Vagina (tissue), 2 donors: ENCODE measurements around the gene NR3C2. TPM values are rescaled to one million over a fixed set of nuclear protein-coding genes. Genes with fewer than 3 reads are reported as not detected.

Experiments used
- DNase-seq, 2 donors: peaks; one replicate each; pipeline ENCODE4 v3.0.0-alpha.2; 2017; ENCODE audit errors: extremely low spot score in 2 of 2
- H3K27ac ChIP-seq: fragments of 200-600 bp; sonication (generic); one replicate; pipeline ENCODE4 v1.5.1; 2019
- H3K27me3 ChIP-seq: fragments of 200-600 bp; sonication (generic); one replicate; pipeline ENCODE4 v1.5.1; 2019
- H3K36me3 ChIP-seq, 2 donors: fragments of 200-600 bp; sonication (generic); one replicate each; pipeline ENCODE4 v1.5.1; 2017 to 2019
- H3K4me1 ChIP-seq: fragments of 200-600 bp; sonication (generic); one replicate; pipeline ENCODE4 v1.5.1; 2019
- H3K4me3 ChIP-seq, 2 donors: fragments of 200-600 bp; sonication (generic); 1 replicate in 1 of 2; 2 replicates in 1 of 2; pipeline ENCODE4 v1.5.1; 2016 to 2019
- H3K9me3 ChIP-seq: fragments of 200-600 bp; sonication (generic); one replicate; pipeline ENCODE4 v1.5.1; 2019
- POLR2A ChIP-seq, 2 donors: fragments of 450-650 bp; IDR thresholded peaks; one replicate each; pipeline ENCODE4 v1.6.1; 2017; ENCODE audit warnings: antibody characterized with exemption in 2 of 2, mild to moderate bottlenecking in 2 of 2, moderate library complexity in 2 of 2
- POLR2AphosphoS5 ChIP-seq, 2 donors: sonication (generic); formaldehyde crosslinking; IDR thresholded peaks; one replicate each; pipeline ENCODE4 v1.9.0; 2017; ENCODE audit warnings: antibody characterized with exemption in 2 of 2, mild to moderate bottlenecking in 2 of 2, low read depth in 1 of 2; ENCODE audit not compliant: insufficient read depth in 1 of 2
- intact Hi-C: fragments of 100-400 bp; cut with DNase I; formaldehyde crosslinking; loops from one replicate; pipeline ENCODE4 v1.15.1; 2023
- total RNA-seq: library from RNA; depleted of rRNA; stranded (reverse); fragments of >200 nt; gene quantifications from one replicate; pipeline ENCODE4 v1.2.3, GENCODE V29; 2016
- TF ChIP-seq, protein P1 (sequence below), 3 experiments: fragments of 450-650 bp in 2 of 3; fragments of 200-600 bp in 1 of 3; sonication (generic) in 1 of 3; IDR thresholded peaks; one replicate each; pipeline ENCODE4 v1.5.1; 2017 to 2019; ENCODE audit warnings: antibody characterized with exemption in 3 of 3, mild to moderate bottlenecking in 2 of 3, moderate library complexity in 2 of 3

NR3C2 gene
- total RNA-seq, 1 donor from 2014 or later, result 9.6 TPM

DNA sequence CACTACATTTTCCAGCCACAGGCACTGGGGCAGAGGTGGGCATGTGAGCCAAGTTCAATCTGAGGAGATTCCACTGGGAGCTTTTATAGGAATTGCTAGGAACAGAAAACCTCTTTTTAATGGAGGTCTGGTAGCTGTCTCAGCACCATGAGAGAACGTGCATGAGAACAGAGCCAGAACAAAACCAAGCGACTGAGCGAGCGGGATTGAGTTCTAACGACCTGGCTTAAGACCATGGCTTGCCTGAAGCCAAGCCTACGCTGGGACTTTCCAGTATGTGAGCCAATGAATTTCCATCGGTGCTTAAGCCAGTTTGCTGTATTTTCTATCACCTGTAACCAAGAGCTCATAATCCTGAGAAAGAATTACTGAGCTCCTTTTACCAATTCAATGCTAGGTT is 183.7 kb downstream of the NR3C2 start:
- Histone ChIP-seq H3K4me1 (peaks cover 16% of the 10 kb centered on the region), H3K9me3 (no peaks in the 10 kb centered on the region), H3K27me3 (no peaks in the 10 kb centered on the region), H3K27ac (no peak overlapping the region), H3K36me3 (no peaks in the 10 kb centered on the region), H3K4me3 (no peak overlapping the region)
- DNase-seq, result no peak
- no peak for TF ChIP-seq POLR2A (IDR thresholded peaks at IDR 0.05)
- TF ChIP-seq, protein P1, sequence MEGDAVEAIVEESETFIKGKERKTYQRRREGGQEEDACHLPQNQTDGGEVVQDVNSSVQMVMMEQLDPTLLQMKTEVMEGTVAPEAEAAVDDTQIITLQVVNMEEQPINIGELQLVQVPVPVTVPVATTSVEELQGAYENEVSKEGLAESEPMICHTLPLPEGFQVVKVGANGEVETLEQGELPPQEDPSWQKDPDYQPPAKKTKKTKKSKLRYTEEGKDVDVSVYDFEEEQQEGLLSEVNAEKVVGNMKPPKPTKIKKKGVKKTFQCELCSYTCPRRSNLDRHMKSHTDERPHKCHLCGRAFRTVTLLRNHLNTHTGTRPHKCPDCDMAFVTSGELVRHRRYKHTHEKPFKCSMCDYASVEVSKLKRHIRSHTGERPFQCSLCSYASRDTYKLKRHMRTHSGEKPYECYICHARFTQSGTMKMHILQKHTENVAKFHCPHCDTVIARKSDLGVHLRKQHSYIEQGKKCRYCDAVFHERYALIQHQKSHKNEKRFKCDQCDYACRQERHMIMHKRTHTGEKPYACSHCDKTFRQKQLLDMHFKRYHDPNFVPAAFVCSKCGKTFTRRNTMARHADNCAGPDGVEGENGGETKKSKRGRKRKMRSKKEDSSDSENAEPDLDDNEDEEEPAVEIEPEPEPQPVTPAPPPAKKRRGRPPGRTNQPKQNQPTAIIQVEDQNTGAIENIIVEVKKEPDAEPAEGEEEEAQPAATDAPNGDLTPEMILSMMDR (IDR thresholded peaks at IDR 0.05), result no peak
- no peak for TF ChIP-seq POLR2AphosphoS5 (IDR thresholded peaks at IDR 0.05; ENCODE audit: insufficient read depth in 1 of 2, low read depth in 1 of 2)
- intact Hi-C loops, result no loop called here

DNA sequence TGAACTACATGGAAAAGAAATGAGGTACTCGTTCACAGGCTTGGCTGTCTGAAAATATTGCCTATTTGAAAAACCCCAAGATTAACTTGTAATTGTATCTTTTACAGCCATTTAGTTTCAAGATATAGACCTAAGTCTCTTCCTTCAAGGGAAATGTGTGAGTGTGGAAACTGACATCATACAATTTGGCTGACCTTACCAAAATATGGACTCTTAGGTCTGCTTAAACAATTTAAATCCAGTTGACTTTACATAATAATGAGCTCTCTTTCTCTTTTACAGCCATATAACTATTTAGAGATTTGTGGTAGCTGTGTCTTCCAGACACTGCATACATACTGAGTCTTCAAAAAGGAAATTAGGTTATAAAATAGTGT is 186.9 kb downstream of the NR3C2 start:
- DNase-seq, result no peak
- Histone ChIP-seq H3K27me3 (no peaks in the 10 kb centered on the region), H3K9me3 (no peaks in the 10 kb centered on the region), H3K27ac (no peak overlapping the region), H3K36me3 (no peaks in the 10 kb centered on the region), H3K4me1 (no peaks in the 10 kb centered on the region), H3K4me3 (no peak overlapping the region)
- intact Hi-C loops, result no loop called here
- TF ChIP-seq, protein P1 (IDR thresholded peaks at IDR 0.05), result no peak
- TF ChIP-seq POLR2A (IDR thresholded peaks at IDR 0.05), result no peak
- no peak for TF ChIP-seq POLR2AphosphoS5 (IDR thresholded peaks at IDR 0.05; ENCODE audit: insufficient read depth in 1 of 2, low read depth in 1 of 2)

DNA sequence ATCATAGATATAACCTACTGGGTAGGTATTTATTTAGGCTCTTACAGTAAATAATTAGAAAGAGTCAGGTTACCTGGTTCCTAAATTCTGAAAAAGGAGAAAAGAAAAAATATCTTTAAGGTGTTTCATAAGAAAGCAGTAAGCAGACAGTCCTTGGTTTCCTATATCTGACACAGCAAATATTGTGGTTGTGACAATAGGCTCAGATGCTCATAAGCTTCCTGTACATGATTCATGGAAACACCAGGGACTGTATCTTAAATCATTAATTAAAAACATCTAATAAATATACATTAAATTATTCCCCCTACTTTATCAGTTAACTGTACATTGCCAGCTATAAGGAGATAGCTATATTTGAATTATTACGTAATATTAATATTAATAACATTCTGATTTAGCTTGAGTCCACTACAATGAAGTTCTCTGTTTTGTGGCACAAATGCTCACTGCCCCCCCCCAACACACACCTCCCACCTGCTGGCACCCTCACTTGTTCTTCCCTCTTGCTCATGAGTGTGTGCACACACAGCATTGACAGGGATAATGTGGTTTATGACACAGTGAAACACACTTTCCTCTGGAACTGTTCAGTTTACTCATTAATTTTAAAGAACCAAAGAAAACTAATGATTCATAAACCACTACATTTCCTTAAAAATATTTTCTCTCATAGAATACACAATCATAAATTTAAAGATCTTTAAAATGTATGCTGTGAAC is 187.4 kb downstream of the NR3C2 start:
- H3K36me3 ChIP-seq, result no peaks in the 10 kb centered on the region
- TF ChIP-seq, protein P1 (IDR thresholded peaks at IDR 0.05), result no peak
- TF ChIP-seq POLR2AphosphoS5 (IDR thresholded peaks at IDR 0.05; ENCODE audit: insufficient read depth in 1 of 2, low read depth in 1 of 2), result no peak
- intact Hi-C loops, result no loop called here
- H3K4me3 ChIP-seq, result no peak overlapping the region
- H3K4me1 ChIP-seq, result no peaks in the 10 kb centered on the region
- no peaks in the 10 kb centered on the region for H3K27me3 ChIP-seq
- no peaks in the 10 kb centered on the region for H3K9me3 ChIP-seq
- DNase-seq, result no peak
- H3K27ac ChIP-seq, result no peak overlapping the region

DNA sequence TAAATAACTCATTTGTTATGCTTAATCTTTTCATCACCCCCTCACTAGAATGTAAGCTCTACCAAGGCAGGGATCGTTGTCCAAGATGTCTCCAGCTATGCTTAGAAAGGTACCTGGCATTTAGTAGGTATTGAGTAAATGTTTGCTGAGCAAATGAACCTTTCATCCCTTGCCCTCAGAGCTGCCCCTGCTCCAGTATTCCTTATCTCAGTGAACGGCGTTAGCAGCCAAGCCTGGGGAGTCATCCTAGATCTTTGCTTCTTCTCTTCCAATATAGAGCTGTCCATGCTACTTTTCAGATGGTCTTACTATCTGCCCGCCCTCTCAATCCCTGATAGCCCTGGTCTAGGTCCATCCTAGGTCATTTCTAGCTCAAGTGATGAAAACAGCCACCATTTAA is 188.4 kb downstream of the NR3C2 start:
- Histone ChIP-seq H3K4me3 (no peak overlapping the region), H3K27me3 (no peaks in the 10 kb centered on the region), H3K27ac (no peak overlapping the region), H3K4me1 (no peaks in the 10 kb centered on the region), H3K9me3 (no peaks in the 10 kb centered on the region), H3K36me3 (no peaks in the 10 kb centered on the region)
- no peak for TF ChIP-seq POLR2AphosphoS5 (IDR thresholded peaks at IDR 0.05; ENCODE audit: insufficient read depth in 1 of 2, low read depth in 1 of 2)
- TF ChIP-seq POLR2A (IDR thresholded peaks at IDR 0.05), result no peak
- TF ChIP-seq, protein P1 (IDR thresholded peaks at IDR 0.05), result no peak
- no peak for DNase-seq
- intact Hi-C loops, result no loop called here

DNA sequence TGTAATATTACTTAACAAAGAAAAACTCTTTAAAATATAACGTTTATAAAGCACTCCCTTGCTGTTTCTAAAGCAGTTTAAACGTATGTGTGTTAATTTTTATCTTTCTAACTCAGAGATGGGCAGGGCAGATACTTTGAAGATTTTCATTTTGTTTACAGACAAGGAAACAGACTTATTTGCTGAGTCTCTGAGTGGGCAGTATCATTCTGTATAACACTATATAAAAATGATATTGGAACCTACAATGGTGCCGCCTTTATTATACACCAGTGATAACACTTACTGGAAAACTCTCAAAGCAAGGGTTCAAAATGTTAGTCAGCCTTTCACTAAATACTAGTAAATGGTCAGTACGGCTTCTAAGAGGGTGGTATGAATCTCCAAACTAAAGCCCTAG is 193.4 kb downstream of the NR3C2 start:
- no peaks in the 10 kb centered on the region for H3K36me3 ChIP-seq
- no peaks in the 10 kb centered on the region for H3K4me1 ChIP-seq
- DNase-seq, result no peak
- H3K9me3 ChIP-seq, result no peaks in the 10 kb centered on the region
- H3K27me3 ChIP-seq, result no peaks in the 10 kb centered on the region
- intact Hi-C loops, result no loop called here
- TF ChIP-seq POLR2A (IDR thresholded peaks at IDR 0.05) (no peak), POLR2AphosphoS5 (IDR thresholded peaks at IDR 0.05; ENCODE audit: insufficient read depth in 1 of 2, low read depth in 1 of 2) (no peak)
- TF ChIP-seq, protein P1 (IDR thresholded peaks at IDR 0.05), result no peak
- H3K4me3 ChIP-seq, result no peak overlapping the region
- no peak overlapping the region for H3K27ac ChIP-seq
